Middle frontal gyrus (tissue), 1 donor: ENCODE results near the gene RGMA.

Experiments
- DNase-seq: peaks from one replicate; pipeline ENCODE4 v3.0.0-alpha.2; 2015; ENCODE audit warnings: low spot score; ENCODE audit errors: extremely low spot score

The RGMA gene

DNA sequence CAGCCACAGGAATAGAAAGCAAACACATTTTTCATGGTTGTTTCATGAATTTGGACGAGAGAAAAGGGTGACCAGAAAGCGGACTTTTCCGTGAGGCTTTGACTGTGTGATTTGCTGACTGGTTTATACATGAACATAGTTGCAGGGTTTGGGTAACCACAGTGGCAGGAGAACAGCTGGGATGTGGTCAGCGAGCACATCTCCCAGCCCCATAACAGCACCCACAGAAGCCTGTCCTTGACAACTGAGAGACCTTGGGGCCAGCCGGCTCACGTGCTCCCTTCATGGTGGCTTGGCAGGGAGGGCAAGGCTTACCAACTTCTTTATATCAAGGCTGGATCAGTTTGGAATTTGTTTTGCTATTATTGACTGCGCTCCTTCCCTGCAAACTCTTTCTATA lies 13.2 kb upstream of the RGMA start:
- no peak for DNase-seq

DNA sequence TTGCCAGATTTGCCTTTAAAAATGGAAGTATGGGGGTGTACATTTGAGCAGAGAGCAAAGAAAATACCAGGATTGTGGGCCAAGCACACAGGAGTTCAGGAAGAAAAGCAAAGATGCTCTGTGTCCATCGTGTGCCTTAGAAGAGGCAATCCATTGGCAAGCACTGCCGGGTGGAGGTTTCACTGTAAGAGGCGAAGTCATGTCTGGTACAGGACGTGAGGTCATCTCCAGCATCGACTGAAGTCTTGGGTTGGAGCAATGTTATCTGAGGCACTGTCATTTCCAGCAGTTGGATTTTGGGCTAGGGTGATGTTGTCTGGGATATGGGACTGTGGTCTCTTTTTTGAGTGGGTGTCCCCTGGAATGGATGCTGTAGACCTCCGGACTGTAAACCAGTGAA lies 4.8 kb upstream of the RGMA start:
- DNase-seq = no peak

GRCh38 chr15:93091465-93091864 lies 2.5 kb upstream of the RGMA start:
- DNase-seq = no peak

GRCh38 chr15:93089727-93090305 lies 805 bp upstream of the RGMA start:
- no peak for DNase-seq

GRCh38 chr15:93088200-93088980 lies 621 bp downstream of the RGMA start:
- no peak for DNase-seq

- peak; percentile 64 for DNase-seq
These were observed 1.2 kb downstream of the RGMA start for GRCh38 chr15:93087825-93088199.

DNA sequence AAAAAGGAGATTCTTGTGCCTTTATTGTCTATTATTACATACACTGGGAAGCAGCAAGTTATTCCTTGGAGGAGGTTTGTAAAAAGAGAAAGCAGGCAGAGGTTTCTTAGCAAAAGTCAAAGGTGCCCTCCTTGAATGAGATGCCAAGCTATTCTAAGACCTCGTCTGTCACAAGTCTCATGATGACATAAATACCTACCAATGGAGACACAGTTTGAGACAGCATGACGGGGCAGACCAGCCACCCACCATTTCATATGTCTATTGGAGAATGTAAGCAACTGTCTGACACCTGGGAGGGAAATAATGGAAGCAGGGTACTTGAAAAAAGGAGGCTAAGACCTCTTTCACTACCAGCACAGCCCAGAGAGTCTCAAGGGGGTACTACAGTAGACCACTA lies 2.2 kb downstream of the RGMA start:
- DNase-seq = no peak

- no peak for DNase-seq
These were observed 3.3 kb downstream of the RGMA start for GRCh38 chr15:93085692-93086091.

GRCh38 chr15:93082861-93083260 lies 6.2 kb downstream of the RGMA start:
- DNase-seq = no peak

DNA sequence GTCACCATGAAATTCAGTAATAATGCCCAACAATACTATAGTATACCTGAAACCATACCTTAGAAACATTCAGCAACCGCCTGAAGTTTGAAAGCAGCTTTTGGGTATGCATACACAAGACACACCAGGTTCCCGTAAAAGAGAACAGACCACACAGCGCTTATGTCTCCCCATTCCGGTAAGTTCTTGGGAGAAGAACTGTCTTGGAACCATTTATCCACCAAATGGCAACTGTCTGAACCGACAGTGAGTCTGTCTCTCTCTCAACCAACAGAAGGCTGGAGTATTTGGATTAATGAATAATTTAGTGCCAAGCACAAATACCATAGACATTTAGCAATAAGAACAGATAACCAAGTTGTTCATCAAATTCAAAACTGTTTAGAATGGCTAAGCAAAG lies 7.6 kb downstream of the RGMA start:
- no peak for DNase-seq

DNA sequence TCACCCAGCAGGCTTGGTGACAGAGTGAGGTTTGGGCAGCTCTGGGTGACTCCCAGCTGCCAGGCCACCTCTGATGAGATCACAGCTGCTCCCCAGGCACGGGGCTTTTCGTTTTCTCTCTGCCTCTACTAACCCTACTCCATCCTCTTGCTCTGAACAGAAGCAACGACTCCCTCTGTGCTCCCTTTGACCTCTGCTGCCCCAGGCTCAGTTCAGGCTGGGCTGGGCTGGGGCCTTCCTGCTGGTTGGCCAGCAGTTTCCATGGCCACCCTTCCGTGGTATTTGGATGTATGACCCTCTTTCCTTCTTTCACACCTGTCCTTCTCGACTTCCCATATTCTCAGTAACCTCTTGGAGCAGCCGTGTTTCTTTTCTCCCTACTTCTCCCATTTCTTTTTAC lies 8.6 kb downstream of the RGMA start:
- DNase-seq = no peak

DNA sequence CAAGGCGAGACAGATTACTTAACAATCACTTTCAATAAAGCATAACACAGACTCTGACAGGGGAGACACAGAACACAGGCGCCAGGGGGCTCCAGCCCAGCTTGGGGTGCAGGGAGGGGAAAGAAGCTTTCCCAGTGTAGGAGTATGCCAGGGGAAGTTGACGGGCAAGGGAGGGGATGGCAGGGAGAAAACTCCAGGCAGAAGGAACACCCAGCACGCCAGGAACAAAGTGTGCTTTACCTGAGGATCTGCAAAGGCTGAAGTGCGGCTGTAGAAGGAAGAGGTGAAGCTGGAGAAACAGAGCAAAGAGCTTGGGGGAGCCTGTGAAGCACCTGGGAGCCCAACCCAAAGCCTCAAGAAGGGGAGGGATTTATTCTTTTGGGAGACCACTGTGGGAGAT lies 12.1 kb downstream of the RGMA start:
- DNase-seq = no peak

DNA sequence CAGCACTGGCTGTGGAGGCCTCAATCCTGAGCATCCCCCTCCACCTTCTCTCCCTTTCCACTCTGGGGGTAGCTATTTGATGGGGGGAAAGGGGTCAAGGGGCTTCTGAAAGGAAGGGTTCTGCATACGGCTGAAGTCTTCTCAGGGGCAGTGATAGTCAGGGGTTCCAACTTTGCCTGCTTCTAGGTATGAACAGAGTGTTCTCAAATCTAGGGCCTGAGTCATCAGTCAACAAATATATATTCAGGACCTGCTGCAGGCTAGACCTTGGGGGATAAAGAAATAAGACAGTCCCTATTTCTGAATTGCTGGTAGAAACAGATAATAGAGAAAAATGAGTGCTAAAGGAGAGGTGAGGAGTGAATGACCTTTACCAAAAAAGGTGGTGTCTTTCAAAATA lies 12.8 kb downstream of the RGMA start:
- no peak for DNase-seq

DNA sequence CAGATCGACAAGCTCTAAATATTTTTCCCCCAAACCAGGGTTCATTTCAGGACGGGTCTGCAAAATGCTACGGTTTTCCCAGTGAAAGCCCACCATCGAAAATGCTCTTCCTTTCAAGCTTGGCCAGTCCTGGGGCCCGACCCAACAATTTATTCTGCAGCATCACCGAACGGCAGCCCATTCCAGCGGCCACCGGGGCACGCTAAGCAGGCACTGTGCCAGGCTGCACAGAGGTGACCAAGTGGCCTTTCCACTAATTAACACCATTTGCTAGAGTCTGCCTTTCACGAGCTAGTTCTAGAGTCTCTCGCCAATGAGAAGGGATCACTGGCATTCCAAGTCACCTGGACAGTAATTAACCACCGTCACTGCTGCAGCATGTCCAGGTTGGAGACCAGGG lies 14.4 kb downstream of the RGMA start:
- no peak for DNase-seq

DNA sequence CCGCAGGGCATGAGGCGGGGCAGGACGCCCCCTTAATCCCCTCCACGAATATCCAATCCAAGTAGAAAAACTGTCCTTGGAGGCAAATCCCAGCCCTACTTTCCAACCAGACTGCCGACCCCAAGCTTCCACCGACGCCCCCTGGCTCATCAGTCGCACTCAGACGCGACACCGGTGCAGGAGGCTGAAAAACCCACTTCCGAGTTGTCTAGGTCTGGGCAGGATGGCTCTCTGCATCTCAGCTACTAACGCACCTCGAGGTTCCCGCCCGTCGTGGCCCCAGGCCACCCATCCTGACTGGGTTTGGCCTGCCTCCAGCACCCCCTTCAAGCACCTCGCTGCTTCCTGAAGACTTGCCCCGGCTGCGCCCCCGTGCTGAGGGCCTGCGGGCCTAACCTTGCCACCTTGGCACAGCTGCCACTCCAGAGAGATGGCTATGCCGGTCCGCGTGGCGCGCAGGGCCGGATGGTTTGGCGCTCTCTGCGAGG lies 15.5 kb downstream of the RGMA start:
- DNase-seq = no peak

DNA sequence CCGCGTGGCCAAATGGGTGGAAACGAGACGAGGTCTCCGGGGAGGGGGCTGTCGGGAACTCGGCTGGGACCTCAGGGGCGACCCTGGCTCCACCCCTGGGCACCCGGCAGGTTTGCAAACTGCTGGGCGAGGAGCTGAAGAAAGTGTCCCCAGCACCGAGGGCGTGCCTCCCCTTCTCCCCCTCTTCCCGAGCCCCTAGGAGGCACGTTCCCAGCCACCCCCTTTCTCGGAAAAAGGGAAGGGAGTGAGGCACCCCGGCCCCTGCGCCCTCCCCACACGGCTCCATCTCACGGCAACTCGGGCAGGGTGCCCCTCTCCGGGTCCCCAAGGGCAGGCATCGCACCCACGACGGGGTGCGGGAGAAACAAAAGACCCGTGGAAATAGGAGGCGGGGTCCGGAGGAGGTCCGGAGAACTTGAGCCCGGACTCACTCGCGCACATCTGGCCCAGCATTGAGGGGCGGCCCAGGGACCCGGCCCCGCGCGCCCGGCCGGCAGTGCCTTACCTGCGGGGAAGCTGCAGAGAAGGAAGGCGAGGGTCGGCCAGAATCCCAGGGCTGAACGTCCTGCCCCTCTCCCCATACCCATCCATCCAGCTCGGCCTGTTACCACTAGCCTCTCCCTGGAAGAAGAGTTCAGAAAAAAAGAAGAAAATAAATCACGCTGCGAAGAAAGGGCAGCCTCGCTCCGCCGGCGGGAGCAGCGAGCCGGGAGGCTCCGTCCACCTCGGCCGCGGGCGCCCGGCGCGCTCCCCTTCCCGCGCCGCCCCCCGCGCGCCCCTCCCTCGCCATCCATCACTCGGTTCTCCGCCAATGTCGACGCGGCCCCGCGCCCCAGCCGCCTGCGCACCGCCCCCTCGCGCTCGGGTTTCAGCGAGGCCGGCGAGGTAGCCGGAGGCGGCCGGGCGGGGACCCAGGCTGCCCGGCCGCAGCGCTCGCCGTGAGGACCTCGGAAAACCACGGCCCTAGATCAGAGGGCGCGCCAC lies 16.3 kb downstream of the RGMA start:
- DNase-seq = no peak

DNA sequence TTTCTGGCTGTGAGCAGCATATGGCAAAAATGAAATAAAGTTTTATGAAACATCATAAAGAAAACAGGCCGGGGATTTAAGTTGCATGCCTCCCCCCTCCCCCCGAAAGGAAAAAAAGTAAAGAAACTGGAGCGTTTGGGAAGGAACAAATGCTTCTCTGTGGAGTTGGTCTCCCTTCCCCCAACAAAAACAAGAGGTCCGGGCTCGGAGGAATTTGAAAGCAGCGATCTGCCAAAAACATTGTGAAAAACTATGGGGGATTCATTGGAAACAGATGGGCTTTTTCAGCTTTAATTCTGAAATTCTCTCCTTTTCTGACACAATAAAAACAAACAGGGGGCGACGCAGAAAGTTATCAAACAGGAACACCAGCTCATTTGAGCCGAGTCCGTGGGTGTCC lies 17.0 kb downstream of the RGMA start:
- no peak for DNase-seq

GRCh38 chr15:93071469-93071936 lies 17.5 kb downstream of the RGMA start:
- no peak for DNase-seq

DNA sequence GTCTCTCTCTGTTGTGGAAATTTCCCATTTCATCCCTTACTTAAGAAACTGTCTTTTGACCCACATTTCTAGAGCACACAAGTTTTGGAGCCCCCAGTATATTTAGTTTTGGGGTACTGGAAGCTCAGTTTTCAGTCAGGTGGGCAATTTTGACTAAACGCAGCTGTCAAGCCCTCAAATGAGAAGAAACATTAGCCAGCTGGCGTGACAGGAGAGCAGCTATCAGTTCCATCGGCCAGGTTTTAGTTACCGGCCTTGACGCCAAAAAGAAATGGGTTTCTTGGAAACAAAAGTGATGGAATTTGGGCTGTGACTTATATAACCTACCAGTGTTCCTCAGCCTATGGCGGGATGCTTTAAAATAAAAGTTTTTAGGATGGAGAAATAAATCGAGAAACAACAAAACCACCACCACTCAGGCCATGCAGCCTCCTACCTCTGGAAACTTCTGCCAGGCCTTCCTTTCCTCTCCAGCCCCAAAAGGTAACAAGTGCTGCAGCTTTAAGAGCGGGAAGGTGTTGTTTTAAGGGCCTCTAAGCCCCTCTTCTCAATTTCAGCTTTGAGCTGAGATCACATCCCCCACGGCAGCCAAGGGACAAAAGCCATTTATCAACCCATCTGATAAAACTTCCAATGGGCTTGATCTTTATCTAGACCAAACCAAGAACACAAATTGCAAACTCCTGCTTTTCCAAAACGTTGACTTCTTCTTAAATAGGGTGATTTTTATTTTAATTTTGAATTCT lies 18.3 kb downstream of the RGMA start:
- DNase-seq = no peak

DNA sequence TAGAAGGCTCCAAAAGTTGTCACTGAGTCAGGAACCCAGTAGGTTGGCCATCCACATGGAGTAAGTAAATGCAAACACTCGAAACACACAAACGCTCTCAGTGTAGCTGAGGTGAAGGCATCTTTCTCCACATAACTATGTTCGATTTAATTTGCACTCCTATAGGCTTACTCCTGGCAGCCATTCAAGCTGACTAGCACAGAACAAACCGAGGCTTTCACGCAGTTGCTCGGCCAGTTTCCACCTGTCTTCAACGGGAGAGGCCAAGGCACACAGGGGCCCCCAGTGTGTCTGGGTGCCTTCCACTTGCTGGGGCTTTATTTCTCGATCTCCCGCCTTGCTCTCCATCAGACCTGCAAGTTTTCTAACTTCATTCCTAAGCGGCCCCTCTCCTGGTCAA lies 18.9 kb downstream of the RGMA start:
- no peak for DNase-seq

DNA sequence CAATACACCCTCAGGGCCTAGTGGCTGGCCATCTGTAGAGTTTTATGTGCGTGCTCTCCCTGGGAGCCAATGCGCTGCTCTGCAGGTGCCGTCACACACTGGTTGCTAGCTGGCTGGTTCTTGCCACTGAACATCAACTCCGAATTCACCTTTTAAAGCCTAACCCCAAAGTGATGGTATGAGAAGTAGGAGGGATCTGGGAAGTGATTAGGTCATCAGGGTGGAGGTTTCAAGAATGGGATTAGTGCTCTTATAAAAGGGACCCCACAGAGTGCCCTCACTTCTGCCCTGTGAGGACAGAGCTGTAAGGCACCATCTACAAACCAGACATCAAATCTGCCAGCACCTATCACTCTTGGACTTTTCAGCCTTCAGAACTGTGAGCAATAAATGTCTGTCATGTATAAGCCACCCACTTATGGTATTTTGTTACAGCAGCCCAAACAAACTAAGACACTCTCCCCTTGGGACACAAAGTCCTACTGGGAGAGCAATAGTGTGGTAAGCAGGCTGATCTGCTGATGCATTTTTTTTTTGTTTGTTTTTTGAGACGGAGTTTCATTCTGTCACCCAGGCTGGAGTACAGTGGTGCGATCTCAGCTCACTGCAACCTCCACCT lies 20.3 kb downstream of the RGMA start:
- no peak for DNase-seq
